DMS53 treated with DMSO at 0.1 percent for 48 hours (cell line): ENCODE measurements around the gene GPRIN1.

ENCODE experiments used
- DNase-seq: peaks from one replicate; lab custom pipeline; 2025; ENCODE audit not compliant: unreplicated experiment; lab: John Stamatoyannopoulos, UW

GPRIN1 gene

DNA sequence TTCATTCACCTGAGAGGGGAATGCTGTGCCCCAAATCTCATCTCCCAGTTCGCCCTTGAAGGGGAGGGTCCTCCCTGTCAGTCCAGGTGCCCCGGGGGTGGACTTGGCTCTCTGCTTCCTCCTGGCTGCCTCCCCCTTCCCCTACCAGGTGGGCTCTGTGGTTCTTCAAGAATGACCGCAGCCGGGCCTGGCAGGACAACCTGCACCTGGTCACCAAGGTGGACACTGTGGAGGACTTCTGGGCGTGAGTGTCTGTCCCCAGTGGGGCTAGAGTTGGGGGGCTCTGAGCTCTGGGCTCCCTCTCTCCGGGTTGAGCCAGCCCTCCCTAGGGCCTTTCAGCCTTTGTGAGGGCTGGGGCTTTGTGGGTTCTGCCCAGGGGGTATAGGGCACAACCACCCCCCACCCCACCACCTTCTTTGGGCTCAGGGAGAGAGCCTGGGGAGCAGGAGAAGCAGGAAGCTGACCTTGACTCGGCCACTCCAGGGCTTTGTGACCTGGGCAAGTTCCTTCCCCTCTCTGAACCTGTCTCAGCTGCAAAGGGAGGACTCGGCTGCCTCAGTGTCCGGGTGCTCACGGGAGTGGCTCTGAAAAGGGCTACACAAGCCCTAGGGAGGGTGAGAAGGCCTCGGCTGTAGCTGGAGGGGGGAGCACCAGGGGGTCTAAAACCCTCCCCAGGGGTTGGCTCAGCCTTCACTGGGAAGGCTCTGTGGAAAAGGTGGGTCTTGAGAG is 33.7 kb upstream of the GPRIN1 start:
- DNase-seq, result no peak

DNA sequence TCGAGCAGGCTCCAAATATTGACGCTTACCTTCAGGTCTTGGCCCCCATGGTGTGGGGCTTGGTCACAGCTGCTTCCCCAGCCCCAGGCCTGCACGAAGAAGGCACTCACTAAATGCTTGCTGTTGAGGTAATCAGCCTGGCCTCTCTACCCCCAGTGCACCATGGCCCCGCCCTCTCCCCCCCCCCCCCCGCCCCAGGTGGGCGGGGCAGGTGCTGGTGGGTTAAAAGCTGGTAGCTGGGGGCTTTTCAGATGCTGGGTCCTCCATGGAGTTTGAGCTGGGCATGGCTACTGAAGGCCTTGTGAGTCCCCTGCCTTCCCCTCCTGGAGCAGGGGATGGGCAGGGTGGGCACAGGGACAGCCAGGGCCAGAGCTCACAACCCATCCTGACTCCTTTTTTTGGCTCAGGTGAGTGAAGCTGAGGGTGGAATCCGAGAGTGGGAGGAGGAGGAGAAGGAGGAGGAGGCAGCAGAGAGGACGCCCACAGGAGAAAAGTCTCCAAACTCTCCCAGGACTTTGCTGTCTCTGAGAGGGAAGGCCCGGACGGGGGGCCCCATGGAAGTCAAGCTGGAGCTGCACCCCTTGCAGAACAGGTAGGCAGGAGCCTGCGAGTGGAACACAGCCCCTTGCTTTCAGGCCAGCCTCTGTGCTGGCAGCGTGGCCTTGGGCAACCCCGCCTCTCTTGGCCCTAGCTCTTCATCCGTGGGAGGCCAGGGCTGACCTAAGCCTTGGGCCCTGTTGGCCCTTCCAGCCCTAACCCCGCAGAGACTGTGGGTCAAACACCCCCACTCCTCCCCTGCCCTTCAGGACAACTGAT is 32.9 kb upstream of the GPRIN1 start:
- no peak for DNase-seq

DNA sequence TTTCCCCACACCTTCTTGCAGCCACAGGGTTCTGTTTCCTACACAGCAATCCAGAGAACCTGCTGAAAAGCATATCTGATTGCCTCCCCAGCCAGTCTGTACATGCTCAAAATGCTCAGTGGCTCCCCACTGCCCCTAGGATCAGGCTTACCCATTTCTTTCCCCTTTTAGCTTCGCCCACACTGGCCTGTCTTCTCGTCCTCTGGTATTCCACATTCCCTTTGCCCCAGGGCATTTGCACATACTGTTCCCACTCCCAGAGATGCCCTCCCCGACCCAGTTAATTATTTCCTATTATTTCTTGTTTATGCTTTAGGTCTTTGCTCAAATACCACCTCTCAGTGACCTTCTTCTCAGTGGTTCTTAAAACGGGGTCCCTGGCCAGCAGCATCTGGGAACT is 30.7 kb upstream of the GPRIN1 start:
- DNase-seq, result no peak

- no peak for DNase-seq
These were observed 30.0 kb upstream of the GPRIN1 start for GRCh38 chr5:176639981-176640380.

DNA sequence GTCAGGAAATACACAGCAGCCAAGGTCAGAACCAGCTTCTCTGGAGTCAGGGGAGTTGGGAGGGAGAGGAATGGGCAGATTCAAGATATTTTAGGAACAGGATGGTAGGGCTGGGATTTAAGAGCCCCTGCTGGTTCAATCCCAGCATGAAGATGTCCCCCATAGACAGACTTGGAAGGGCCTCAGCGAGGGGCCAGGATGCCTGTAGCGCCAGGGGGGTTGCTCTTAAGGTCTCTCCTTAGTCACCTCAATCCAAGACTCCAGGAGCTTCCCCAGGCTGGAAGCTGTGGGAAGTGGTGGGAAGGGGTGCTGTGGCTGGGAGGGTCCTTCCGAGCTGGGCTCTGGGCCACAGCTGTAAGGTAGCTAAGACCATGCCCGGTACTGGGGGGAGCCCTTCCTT is 29.3 kb upstream of the GPRIN1 start:
- no peak for DNase-seq

DNA sequence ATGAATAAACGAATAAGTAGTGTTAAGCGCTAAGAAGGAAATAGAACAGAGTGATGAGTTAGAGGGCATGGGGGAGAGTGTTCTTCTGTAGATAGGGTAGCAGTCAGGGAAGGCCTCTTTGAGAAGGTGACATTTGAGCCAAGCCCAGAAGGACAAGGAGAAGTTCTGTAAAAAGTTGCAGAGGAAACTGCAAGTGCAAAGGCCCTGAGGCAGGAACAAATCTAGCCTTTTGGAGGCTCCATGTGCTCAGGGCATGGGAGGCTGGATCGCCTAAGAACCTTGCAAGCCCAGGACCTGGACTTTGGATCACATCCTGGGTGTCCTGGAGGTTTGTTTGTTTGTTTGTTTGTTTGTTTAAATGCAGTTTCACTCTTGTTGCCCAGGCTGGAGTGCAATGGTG is 28.5 kb upstream of the GPRIN1 start:
- DNase-seq, result no peak

- no peak for DNase-seq
These were observed 27.6 kb upstream of the GPRIN1 start for GRCh38 chr5:176637556-176637955.

- no peak for DNase-seq
These were observed 26.5 kb upstream of the GPRIN1 start for GRCh38 chr5:176636426-176636825.

GRCh38 chr5:176633598-176633997 is 23.6 kb upstream of the GPRIN1 start:
- no peak for DNase-seq

DNA sequence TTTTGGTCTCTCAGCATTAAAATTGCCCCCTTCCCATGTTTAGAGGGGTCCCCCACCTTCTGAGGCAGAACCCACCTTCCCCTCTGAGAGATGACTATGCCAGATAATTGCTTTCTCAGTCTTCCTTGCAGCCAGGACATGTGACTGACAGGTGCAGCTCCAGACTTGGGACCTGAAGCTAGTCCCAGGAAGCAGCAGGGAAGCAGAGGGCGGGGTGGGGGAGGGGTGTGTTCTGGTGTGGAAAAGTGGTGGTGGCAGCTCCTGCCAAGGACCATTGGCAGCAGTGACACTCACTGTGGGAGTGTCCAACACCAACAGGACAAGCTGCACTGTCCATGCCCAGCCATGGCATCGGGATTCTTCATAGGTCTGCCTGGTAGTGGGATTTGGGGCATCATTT is 22.8 kb upstream of the GPRIN1 start:
- peak; percentile 72 for DNase-seq

- DNase-seq, result no peak
These were observed 21.6 kb upstream of the GPRIN1 start for GRCh38 chr5:176631383-176632200.

DNA sequence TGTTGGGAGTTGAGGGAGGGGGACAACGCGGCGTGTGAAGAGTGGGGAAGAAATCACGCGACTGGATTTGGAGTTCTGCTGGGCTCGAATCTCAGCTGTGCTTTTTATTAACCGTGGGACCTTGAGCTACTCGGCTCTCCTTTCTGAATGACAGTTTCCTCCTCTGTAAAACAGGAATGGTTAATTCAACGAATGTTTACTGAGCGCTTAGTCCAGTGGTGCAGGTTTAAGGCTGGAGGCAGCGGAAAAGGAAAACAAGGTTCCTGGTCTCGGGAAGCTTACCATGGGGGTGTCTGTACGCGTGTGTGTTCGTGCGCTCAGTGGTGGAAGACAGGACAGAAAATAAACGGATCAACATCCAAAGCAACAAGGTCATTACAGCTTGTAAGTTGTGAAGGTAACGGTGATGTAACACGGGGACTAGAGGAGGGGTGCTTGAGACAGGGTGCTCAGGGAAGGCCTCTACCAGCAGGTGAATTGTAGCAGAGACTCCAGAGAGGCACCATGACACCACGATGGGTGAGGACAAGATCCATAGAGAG is 20.8 kb upstream of the GPRIN1 start:
- DNase-seq, result peak; percentile 50

DNA sequence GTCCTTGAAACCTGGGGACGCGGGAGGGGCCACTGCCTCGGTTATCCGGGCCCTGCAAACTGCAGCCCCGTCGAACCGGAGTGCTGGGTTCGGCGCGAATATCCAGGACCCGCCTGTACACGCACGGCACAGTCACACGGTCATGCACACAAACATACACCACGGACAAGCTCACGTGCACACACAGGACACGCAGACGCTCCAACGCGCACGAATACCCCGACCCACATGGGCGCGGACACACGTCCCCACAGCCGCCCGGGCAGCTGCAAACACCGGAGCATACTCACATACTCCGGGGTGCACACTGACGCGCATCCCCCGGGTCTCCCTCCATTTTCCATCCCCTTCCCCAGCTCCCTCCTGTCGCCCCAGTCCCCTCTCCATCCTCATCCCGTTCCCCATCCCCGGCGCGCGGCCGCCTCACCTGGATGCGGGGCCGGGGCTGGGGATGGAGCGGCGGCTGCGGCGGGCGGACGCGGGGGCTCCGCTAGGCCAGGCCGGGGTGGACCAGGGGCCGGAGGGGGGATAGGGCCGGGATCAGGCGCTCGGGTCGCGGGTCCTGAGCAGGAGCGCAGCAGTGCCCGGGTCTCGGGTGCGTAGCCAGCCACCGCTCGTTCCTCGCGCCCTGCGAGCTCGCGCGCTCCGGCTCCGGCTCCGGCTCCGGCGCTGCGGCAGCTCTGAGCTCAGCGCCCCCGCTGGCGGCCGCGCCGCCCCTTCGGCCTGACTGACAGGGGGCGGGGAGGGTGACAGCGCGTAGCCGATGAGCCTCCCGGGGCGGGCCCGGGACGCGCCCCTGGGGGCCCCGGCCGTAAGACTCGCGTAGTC is 20.1 kb upstream of the GPRIN1 start, which contains the start of the genes EIF4E1B and SNCB:
EIF4E1B (plus strand) TSS at position 823 of the 828 bp plus-strand sequence. CDS start 12,113 bp downstream, outside the sequence.
SNCB (minus strand) TSS at position 682 of the 828 bp plus-strand sequence. CDS start 880 bp downstream, outside the sequence.
- peak; percentile 50 for DNase-seq

GRCh38 chr5:176629317-176629852 is 19.4 kb upstream of the GPRIN1 start:
- DNase-seq, result no peak

- DNase-seq, result no peak
These were observed 18.7 kb upstream of the GPRIN1 start for GRCh38 chr5:176628406-176629228.

DNA sequence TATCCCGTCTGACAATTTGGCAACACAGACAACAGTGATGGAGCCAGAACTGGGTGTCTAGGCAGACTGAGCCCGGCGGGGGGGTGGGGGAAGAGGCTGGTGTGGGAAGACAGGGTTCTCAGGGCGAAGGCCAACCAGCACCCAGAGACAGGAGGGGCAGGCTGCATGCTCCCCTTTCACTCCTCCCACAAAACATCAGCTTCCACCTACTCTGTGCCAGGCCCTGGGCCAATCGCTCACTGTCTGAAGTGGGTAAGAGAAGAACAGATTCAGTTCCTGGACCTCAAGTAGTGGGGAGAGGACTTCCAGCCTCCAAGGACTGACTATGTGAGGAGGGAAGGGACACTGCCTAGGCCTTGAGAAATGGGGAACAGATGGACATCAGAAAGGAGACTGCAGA is 17.6 kb upstream of the GPRIN1 start:
- no peak for DNase-seq

DNA sequence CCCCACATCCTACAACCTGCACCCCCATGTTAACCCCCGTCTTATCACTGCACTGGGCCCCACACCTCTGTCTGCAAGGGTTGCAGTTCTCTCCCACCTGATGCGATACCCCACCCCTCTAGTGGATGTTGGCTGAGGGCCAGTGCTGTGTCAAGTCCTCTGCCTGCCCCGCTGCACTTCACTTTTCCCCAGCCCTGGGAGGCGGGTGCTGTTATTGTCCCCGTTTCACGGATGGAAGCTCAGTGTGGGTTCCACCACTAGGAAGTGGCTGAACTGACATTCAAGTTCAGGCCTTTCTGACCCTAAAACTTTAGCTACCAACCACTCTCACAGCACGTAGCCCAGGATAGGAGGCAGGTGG is 16.9 kb upstream of the GPRIN1 start:
- DNase-seq, result no peak

DNA sequence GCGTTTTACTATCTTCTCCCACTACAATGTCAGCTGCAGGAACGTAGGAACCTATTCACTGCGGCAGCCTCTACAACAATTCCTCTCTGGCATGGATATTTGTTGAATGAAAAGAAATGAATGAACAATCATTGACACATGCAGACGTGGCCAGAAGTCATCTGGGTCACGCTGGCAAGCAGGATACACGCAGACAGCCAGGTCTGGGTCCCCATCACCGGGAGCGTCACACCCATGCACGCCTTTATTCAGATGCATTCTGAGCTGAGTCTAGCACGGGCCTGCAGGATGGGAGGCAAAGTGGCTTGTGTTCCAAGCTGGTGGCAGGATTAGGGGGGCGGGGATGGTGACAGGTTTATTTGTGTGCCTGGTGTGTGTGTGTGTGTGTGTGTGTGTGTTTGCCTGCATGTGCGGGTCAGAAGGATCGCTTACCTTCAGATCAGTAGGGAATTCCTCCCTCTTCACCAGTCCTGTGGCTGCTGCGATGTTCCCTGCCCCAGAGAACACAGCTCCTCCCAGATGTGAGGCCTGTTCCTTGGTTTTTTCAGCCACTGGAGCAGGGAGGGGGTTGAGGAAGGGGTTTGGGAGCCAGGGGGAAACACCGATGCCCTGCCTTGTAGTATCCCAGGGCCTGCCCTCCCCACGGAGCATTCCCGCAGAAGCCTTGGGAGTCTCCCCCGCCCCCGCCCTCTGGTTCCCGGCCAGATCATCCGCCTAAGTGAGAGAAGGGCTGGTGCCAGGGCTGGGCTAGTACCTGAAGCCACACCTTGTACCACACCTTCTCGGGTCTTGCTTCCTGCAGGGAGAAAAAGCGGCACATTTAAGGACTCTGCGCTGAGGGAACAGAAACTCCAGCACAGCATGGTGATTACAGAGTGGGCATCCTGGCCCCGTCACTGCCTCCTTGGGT is 16.3 kb upstream of the GPRIN1 start:
- DNase-seq, result no peak
